AG09309 (cell line): ENCODE data around the gene IL17REL.

Experiments
- DNase-seq: peaks from one replicate; pipeline ENCODE4 v3.0.0-alpha.2; 2010; ENCODE audit warnings: low read depth
- H3K4me3 ChIP-seq: 2 replicates; pipeline ENCODE4 v1.5.1; 2011; ENCODE audit warnings: mild to moderate bottlenecking, low read depth, low read length, moderate library complexity; ENCODE audit not compliant: control insufficient read depth
- CTCF ChIP-seq: IDR thresholded peaks from 2 replicates; pipeline ENCODE4 v1.5.1; 2011; ENCODE audit warnings: mild to moderate bottlenecking, low read depth, low read length, inconsistent platforms; ENCODE audit not compliant: insufficient read depth, control insufficient read depth; ENCODE audit errors: missing control alignments

The IL17REL gene

GRCh38 chr22:49961601-49962011, 51.0 kb downstream of the IL17REL start:
- H3K4me3 ChIP-seq = peak overlapping the region; percentile 75
- no peak for DNase-seq
- TF ChIP-seq CTCF = no peak

- no peak for TF ChIP-seq CTCF
- DNase-seq = no peak
- peak overlapping the region; percentile 75 for H3K4me3 ChIP-seq
These were observed 51.5 kb downstream of the IL17REL start for GRCh38 chr22:49961005-49961600.

- peak within 1 kb of the TSS; percentile 75 for H3K4me3 ChIP-seq
- no peak for TF ChIP-seq CTCF
- DNase-seq = peak; percentile 86
These were observed 52.2 kb downstream of the IL17REL start, which contains the start of gene PIM3 for GRCh38 chr22:49960159-49961004. Gene PIM3, plus strand, starts transcription at chr22:49960772. Its CDS starts 176 bp downstream, at chr22:49960948.

- no peak for DNase-seq
- TF ChIP-seq CTCF = no peak
- H3K4me3 ChIP-seq = peak overlapping the region; percentile 41
These were observed 52.8 kb downstream of the IL17REL start for GRCh38 chr22:49959782-49960158.

- no peak for TF ChIP-seq CTCF
- peak overlapping the region; percentile 41; the same call in 1 of the 2 replicates for H3K4me3 ChIP-seq
- DNase-seq = no peak
These were observed 53.4 kb downstream of the IL17REL start for GRCh38 chr22:49958931-49959781.

- DNase-seq = no peak
- no peak overlapping the region for H3K4me3 ChIP-seq
- no peak for TF ChIP-seq CTCF
These were observed 54.1 kb downstream of the IL17REL start for GRCh38 chr22:49958366-49958921.
